Hematopoietic multipotent progenitor cell treated with erythropoietin and hydrocortisone succinate and interleukin-3 and kit ligand, for 15 days (in vitro differentiated cells): ENCODE measurements around the gene DNAJC6.
"Not testable (repeated sequence)": the region's sequence is repeated elsewhere in the genome, so short reads cannot be mapped to it uniquely, and the experiment has no call there.

Source experiments
- DNase-seq: peaks from one replicate; pipeline ENCODE4 v3.0.0-alpha.2; 2015; ENCODE audit warnings: low spot score

DNAJC6 gene

GRCh38 chr1:65309304-65310077 is at the start of gene DNAJC6:
TSS of gene DNAJC6 (plus strand) at chr1:65309543. CDS start at chr1:65309746, 203 bp downstream.
- peak; percentile 86 for DNase-seq

GRCh38 chr1:65259816-65260215 is 49.5 kb upstream of the DNAJC6 start:
- DNase-seq = peak; percentile 17

- peak; percentile 67 for DNase-seq
Measured at GRCh38 chr1:65260851-65261473, 48.4 kb upstream of the DNAJC6 start.

- no peak for DNase-seq
Measured at GRCh38 chr1:65263286-65263685, 46.1 kb upstream of the DNAJC6 start.

- DNase-seq = peak; percentile 73
Measured at GRCh38 chr1:65264197-65264929, 45.0 kb upstream of the DNAJC6 start.

GRCh38 chr1:65265296-65265650 is 44.1 kb upstream of the DNAJC6 start:
- no peak for DNase-seq

GRCh38 chr1:65265651-65266351 is 43.5 kb upstream of the DNAJC6 start:
- DNase-seq = peak; percentile 68

GRCh38 chr1:65266476-65266875 is 42.9 kb upstream of the DNAJC6 start:
- peak; percentile 59 for DNase-seq

GRCh38 chr1:65267271-65267670 is 42.1 kb upstream of the DNAJC6 start:
- DNase-seq = no peak

- DNase-seq = peak; percentile 49
Measured at GRCh38 chr1:65267683-65268082, 41.7 kb upstream of the DNAJC6 start.

GRCh38 chr1:65269612-65270011 is 39.7 kb upstream of the DNAJC6 start:
- DNase-seq = no peak

- DNase-seq = no peak
Measured at GRCh38 chr1:65276197-65276939, 33.0 kb upstream of the DNAJC6 start.

GRCh38 chr1:65277605-65278347 is 31.6 kb upstream of the DNAJC6 start:
- DNase-seq = peak; percentile 92

- DNase-seq = no peak
Measured at GRCh38 chr1:65278376-65279069, 30.8 kb upstream of the DNAJC6 start.

- peak; percentile 38 for DNase-seq
Measured at GRCh38 chr1:65279070-65279779, 30.1 kb upstream of the DNAJC6 start.

- no peak for DNase-seq
Measured at GRCh38 chr1:65281846-65282245, 27.5 kb upstream of the DNAJC6 start.

GRCh38 chr1:65284229-65284628 is 25.1 kb upstream of the DNAJC6 start:
- DNase-seq = no peak

- DNase-seq = no peak
Measured at GRCh38 chr1:65289449-65289848, 19.9 kb upstream of the DNAJC6 start.

GRCh38 chr1:65291818-65292217 is 17.5 kb upstream of the DNAJC6 start:
- DNase-seq = not testable (repeated sequence)
